CD4-positive, alpha-beta T cell treated with Interleukin-12 subunit alpha and Interleukin-12 subunit beta, for 1 hour (primary cell): ENCODE data around the gene PLA2G2C.
"Not testable (repeated sequence)": the region's sequence is repeated elsewhere in the genome, so short reads cannot be mapped to it uniquely, and the experiment has no call there.

Source experiments
- DNase-seq: peaks from one replicate; pipeline ENCODE4 v3.0.0-alpha.2; 2020

Gene PLA2G2C

GRCh38 chr1:20185834-20186782, at the start of gene PLA2G2C, which contains the start of gene UBXN10:
TSS of gene PLA2G2C (minus strand) at chr1:20186518. CDS start at chr1:20177363, 9,155 bp downstream.
TSS of gene UBXN10 (plus strand) at chr1:20186096. CDS start at chr1:20190562, 4,466 bp downstream.
- DNase-seq = peak; percentile 64

GRCh38 chr1:20234788-20235535, 48.6 kb upstream of the PLA2G2C start:
- DNase-seq = no peak

- DNase-seq = no peak
These were observed 47.5 kb upstream of the PLA2G2C start for GRCh38 chr1:20233866-20234265.

DNA sequence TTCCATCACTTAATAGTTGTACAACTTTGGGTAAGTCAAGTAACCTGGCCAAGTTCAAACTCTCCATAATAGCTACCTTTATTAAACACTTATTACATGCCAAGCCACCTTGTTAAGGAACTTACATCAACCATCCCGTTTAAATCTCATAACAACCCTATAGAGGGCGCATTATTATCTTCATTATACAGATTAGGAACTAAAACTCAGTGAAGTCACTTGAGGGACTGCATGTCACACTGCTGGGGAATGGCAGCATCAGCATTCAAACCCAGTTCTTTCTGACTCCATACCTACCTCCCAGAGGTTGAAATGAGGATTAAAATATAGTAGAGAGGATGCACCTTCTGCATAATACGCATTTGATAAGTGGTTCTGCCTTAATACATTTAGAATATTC, 47.1 kb upstream of the PLA2G2C start:
- peak; percentile 23 for DNase-seq

DNA sequence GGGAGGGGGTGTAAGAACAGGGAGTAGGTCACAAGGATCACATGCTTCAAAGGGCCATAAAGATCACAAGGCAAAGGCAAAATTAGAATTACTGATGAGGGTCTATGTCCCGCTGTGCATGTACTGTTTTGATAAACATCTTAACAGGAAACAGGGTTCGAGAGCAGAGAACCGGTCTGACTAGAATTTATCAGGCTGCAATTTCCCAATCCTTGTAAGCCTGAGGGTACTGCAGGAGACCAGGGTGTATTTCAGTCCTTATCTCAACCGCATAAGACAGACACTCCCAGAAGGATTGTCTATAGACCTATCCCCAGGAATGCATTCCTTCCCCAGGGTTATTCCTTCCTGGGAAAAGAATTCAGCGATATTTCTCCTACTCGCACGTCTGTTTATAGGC, 46.2 kb upstream of the PLA2G2C start:
- DNase-seq = not testable (repeated sequence)

GRCh38 chr1:20229171-20229570, 42.9 kb upstream of the PLA2G2C start:
- no peak for DNase-seq

DNA sequence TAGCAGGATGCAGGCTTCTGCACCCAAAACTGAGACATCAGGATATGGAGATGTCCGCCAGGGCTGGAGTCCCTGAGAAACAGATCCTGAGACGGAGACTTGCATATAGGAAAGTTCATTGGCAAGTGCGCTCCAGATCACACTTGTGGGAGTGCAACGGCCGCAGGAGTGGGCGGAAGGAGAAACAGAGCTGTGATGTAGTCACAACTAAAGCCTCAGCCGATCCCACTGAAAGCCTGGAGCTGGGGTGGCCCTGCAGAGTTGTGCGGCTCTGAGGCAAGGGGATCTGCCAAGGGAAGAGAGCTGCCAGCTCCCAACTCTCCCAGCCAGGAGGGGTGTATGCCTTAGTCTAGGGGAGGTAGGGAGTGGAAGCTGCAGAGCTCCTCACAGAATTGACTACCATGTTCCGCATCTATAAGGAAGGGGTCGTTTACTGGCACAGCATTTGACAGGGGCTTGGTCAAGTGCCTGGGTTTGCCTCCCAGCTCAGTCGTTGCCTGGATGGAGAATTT, 42.1 kb upstream of the PLA2G2C start:
- no peak for DNase-seq

- no peak for DNase-seq
These were observed 41.4 kb upstream of the PLA2G2C start for GRCh38 chr1:20227704-20228103.

DNA sequence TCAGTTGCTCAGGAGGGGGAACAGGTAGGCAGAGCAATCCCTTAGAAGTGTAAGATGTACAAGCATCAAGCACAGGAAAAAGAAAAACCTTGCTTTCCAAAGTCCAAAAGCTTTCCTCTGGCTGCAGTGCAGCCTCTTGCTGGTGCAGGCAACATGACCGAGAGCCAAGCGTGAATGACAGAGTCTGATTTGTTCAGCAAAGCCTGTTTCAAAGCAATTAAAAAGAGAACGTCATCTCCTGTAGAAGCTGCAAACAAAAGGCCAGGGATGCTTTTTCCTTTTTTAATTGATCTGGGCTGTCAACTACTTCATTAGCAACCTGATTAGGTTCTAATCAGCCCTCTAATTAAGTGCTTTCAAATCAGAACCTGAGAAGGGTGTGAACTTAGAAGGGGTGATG, 38.2 kb upstream of the PLA2G2C start:
- DNase-seq = no peak

DNA sequence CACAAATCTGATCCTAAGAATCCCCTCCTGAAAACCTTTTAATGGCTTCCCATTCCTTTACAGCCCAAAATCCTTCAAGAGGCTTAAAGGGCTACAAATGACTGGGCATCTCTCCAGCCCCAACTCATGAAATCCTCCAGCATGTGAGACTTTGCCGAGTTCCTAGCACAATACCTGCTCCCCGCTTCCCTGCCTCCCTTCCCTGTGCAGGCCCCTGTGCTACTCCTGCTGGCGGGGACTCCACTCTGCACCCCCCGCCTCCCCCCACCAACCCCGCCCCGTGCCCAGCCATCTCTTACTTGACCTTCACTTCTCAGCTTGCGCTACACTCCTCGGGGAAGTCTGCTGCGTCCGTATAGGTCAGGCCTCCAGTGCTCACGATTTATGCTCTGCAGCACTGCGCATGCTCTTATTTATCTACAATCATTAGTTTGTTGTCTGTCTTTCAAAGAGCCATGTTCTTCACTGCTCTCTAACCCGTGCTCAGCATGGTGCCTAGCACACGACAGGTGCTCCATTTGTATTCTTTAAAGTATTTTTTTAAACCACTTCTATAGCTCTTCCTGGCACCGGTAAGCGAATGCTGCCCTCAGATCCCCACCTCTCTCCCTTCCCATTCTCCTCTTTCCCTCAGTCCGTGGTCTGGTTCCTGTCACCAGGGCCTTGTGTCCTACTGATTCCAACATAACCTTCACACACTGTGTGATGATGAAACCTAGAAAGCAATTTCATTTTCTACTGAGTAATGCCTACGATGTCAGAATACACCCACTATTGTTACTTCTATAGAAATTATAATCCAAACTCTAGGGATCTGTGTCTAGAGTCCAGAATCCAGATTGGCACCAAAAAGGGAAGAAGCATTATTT, 37.5 kb upstream of the PLA2G2C start:
- no peak for DNase-seq

- no peak for DNase-seq
These were observed 36.8 kb upstream of the PLA2G2C start for GRCh38 chr1:20223106-20223505.

DNA sequence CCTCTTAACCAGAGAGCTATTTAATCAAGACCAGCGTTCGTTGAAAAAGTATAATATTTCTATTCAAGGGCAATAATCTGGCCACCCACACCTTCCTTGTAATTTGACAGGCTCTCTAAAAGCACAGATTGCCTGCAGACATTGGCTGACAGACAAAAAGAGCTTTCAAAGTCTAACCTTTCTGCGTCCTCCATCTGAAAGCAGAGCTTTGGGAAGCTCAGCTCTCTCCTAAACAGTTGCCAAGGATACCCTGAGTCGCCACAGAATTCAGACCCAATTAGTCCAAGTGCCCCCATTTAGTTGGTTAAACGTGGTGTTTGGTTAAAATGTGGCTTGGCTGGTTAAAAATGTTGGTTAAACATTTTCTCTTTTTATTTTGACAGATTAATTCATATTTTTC, 33.7 kb upstream of the PLA2G2C start:
- DNase-seq = no peak

DNA sequence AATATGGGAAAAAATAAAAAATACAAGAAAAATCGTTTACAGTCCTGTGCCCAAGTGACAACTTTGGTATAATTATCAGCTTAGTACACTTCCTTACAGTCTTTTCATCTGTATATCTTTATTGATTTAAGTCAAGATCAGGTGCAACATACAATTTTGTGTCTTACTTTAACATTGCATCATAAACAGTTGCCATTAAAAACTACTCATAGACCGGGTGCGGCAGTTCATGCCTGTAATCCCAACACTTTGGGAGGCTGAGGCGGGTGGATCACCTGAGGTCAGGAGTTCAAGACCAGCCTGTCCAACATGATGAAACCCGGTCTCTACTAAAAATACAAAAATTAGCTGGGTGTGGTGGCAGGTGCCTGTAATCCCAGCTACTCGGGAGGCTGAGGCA, 32.7 kb upstream of the PLA2G2C start:
- not testable (repeated sequence) for DNase-seq

- peak; percentile 15 for DNase-seq
These were observed 30.3 kb upstream of the PLA2G2C start for GRCh38 chr1:20216574-20216973.

DNA sequence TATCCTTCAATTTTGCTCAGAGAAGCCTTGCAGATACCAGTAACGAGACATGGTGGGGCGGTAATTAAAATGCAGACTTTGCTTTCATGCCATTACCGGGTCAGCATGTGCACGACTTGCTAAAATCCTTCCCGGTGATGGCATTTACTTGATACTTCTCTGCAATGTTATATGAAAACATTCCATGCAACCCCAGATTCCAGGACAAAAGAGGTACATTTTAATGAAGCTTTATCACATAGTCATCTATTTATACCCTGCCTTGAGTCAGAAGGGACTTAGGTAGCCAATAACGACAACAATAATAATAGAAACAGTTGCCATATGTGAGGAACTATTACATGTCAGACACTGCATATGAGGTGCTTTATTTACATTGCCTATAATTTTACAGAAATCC, 29.4 kb upstream of the PLA2G2C start:
- no peak for DNase-seq

GRCh38 chr1:20212685-20213331, 26.5 kb upstream of the PLA2G2C start:
- DNase-seq = peak; percentile 57

DNA sequence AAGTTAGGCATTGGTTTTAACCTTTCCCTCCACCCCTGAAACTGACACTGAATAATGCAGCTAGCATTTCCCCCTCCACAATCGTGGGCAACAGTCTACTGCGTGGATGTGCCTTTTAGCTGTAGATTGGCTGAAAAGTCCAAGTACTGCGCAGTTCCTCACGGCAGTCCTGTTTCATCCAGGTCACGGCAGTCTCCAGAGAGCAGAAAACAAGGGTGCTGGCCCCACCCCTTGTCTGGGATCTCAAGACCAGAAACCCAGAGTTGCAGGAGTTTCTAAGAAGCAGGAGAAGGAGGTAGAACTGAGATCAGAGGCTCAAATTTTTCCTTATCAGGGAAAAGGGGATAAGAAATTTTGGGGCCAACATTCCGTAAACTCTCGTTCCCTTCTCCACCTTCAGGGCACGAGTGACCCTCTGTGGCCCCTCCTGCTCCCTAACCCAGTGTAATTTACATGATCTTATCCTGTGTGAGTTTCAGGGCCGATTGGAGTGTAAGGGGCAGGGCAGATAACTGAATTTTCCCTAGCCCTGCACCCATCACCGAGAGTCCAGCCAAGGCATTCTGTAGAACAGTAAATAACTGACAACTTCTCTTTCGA, 25.9 kb upstream of the PLA2G2C start:
- DNase-seq = no peak

DNA sequence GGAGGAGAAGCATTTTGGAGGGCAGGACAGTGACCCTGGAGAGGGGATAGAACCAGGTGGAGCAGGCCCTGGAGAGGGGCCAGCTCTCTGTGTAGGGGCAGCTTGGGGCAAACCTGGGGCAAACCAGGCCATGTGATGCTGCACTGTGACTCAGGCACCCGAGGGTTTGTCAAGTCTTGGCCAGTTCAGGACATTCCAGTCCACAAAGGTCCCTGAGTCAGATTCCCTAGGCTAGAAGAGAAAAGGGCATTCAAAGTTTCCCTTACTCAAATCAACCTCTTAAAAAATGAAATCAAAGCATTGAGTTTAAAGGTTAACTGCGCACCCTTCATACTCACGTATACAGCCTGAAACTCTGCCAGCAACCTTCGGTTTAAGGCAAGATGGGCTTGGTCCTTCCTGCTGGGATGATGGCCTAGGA, 25.2 kb upstream of the PLA2G2C start:
- no peak for DNase-seq

GRCh38 chr1:20210736-20211460, 24.6 kb upstream of the PLA2G2C start:
- no peak for DNase-seq

- no peak for DNase-seq
These were observed 23.2 kb upstream of the PLA2G2C start for GRCh38 chr1:20209471-20209870.

DNA sequence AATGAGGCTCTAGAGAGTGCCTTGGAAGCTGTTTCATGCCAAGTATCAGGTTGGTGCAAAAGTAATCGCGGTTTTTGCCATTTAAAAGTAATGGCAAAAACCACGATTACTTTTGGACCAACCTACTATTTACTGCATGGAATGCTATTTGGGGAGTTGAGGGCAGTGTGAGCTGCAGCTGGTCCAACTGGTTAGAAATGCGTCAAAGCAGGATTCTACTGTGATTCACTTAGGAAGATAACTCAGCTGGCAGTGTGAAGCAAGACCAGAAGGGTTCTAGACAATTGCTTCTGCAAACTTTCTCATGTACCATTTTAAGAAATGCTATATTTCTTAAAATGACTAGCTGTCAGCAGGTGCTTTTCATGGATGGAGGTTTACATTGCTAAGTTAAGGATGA, 21.2 kb upstream of the PLA2G2C start:
- DNase-seq = no peak
